ENCODE data around the gene HHIPL1. TPM values are rescaled to one million over a fixed set of nuclear protein-coding genes. Genes with fewer than 3 reads are reported as not detected.
A peak's percentile ranks its signal among the peaks of the same experiment; 100 is the strongest.
"Not testable (repeated sequence)": the region's sequence is repeated elsewhere in the genome, so short reads cannot be mapped to it uniquely, and the experiment has no call there.

Gene HHIPL1
- polyA plus RNA-seq, 2 of the 4 experiments (the other 2 are of a cell fraction), result 0.19 to 0.23 TPM

- TF ChIP-seq NR3C1 (IDR thresholded peaks at IDR 0.05) (no peak), ZC3H11A (IDR thresholded peaks at IDR 0.05) (no peak), SREBF2 (IDR thresholded peaks at IDR 0.05) (no peak), CHD4 (IDR thresholded peaks at IDR 0.05; ENCODE audit: borderline replicate concordance) (no peak)
- no peak overlapping the region for H3K27ac ChIP-seq
- DNase-seq (ENCODE audit: low read depth in 1 of 2, low spot score in 1 of 2) (no peak), FAIRE-seq (no peak), ATAC-seq (peak in 1 of 2 experiments; percentile 13; a peak in 2 of 6 replicates)
- H3K4me1 ChIP-seq, result peaks cover 9% of the 10 kb centered on the region; the same call in 2 of the 3 replicates
- ChIA-PET CTCF (interaction anchor here (0.9 kb wide), 1 partner anchor 23 kb away, joined by 3 read pairs; no protein-coding TSS in a partner anchor), POLR2A (no interaction called here)
- 81% methylated on average over 34 of the region's 58 CpGs for whole genome bisulfite sequencing (ENCODE audit: missing lambda C conversion rate)
- H3K4me3 ChIP-seq, result no peak overlapping the region
- no peak overlapping the region for H3K4me2 ChIP-seq
- no peaks in the 10 kb centered on the region for H3K9me3 ChIP-seq
These were observed 14.4 kb downstream of the HHIPL1 start for GRCh38 chr14:99659333-99659741.

- no peak for FAIRE-seq
- no peak overlapping the region for H3K4me3 ChIP-seq
- peaks cover 8% of the 10 kb centered on the region; the same call in 1 of the 3 replicates for H3K4me1 ChIP-seq
- H3K9me3 ChIP-seq, result no peaks in the 10 kb centered on the region
- no peak overlapping the region for H3K27ac ChIP-seq
- 93% methylated on average over 30 of the region's 37 CpGs for WGBS (ENCODE audit: missing lambda C conversion rate)
- DNase-seq (ENCODE audit: low read depth in 1 of 2, low spot score in 1 of 2), result no peak
- POLR2A ChIA-PET, result no interaction called here
- CTCF ChIA-PET, result no interaction called here
- ATAC-seq, result no peak
- no peak for TF ChIP-seq JUN (IDR thresholded peaks at IDR 0.05)
- no peak for TF ChIP-seq CHD4 (IDR thresholded peaks at IDR 0.05; ENCODE audit: borderline replicate concordance)
- TF ChIP-seq HDAC2 (IDR thresholded peaks at IDR 0.05), result no peak
- H3K4me2 ChIP-seq, result no peak overlapping the region
These were observed 15.2 kb downstream of the HHIPL1 start for GRCh38 chr14:99660006-99660566.

- WGBS (ENCODE audit: missing lambda C conversion rate), result 59% methylated on average over 4 of the region's 4 CpGs
- DNase-seq (ENCODE audit: low read depth in 1 of 2, low spot score in 1 of 2), result no peak
- ChIA-PET POLR2A (no interaction called here), CTCF (interaction anchor here (0.6 to 1.2 kb wide), 2 partner anchors 9 to 12 kb away, joined by 3 read pairs; no protein-coding TSS in a partner anchor)
- Histone ChIP-seq H3K4me2 (no peak overlapping the region), H3K4me1 (peaks cover 8% of the 10 kb centered on the region; the same call in 1 of the 3 replicates), H3K27ac (peak overlapping the region in 1 of 2 experiments; percentile 17; a peak in 1 of 6 replicates), H3K9me3 (no peaks in the 10 kb centered on the region), H3K4me3 (no peak overlapping the region)
- no peak for ATAC-seq
- FAIRE-seq, result no peak
- TF ChIP-seq BCL3 (IDR thresholded peaks at IDR 0.05), result no peak
These were observed 15.9 kb downstream of the HHIPL1 start for GRCh38 chr14:99660794-99661193.

- H3K4me1 ChIP-seq; DNase-seq (ENCODE audit: low read depth in 1 of 2, low spot score in 1 of 2); H3K4me3 ChIP-seq; H3K9me3 ChIP-seq; POLR2A ChIA-PET; ATAC-seq; H3K4me2 ChIP-seq; FAIRE-seq: not testable (repeated sequence)
- CTCF ChIA-PET, result interaction anchor here (0.6 to 1.2 kb wide), 3 partner anchors 9 to 142 kb away, joined by 3 read pairs; no protein-coding TSS in a partner anchor
- peak overlapping the region in 1 of 2 experiments; percentile 17; a peak in 1 of 6 replicates for H3K27ac ChIP-seq
These were observed 16.3 kb downstream of the HHIPL1 start for GRCh38 chr14:99661206-99661605.

- FAIRE-seq (no peak), DNase-seq (ENCODE audit: low read depth in 1 of 2, low spot score in 1 of 2) (no peak), ATAC-seq (no peak)
- Histone ChIP-seq H3K4me3 (no peak overlapping the region), H3K9me3 (no peaks in the 10 kb centered on the region), H3K4me1 (peaks cover 8% of the 10 kb centered on the region; the same call in 1 of the 3 replicates), H3K4me2 (no peak overlapping the region), H3K27ac (no peak overlapping the region)
- TF ChIP-seq HOXB13 (CRISPR knock-in tag; IDR thresholded peaks at IDR 0.05; ENCODE audit: low read depth), result no peak
- no peak for TF ChIP-seq ZNF302 (CRISPR knock-in tag; IDR thresholded peaks at IDR 0.05)
- TF ChIP-seq E2F6 (IDR thresholded peaks at IDR 0.05; ENCODE audit: borderline replicate concordance, low read depth), result no peak
- TF ChIP-seq ELK1 (IDR thresholded peaks at IDR 0.05; ENCODE audit: low read depth, low read length), result no peak
- TF ChIP-seq ATOH8 (CRISPR knock-in tag; IDR thresholded peaks at IDR 0.05; ENCODE audit: low read depth), result no peak
- TF ChIP-seq CBX2 (IDR thresholded peaks at IDR 0.05; ENCODE audit: borderline replicate concordance, low read depth), result no peak
- WGBS (ENCODE audit: missing lambda C conversion rate), result 77% methylated on average over 10 of the region's 10 CpGs
- CTCF ChIA-PET, result interaction anchor here (0.8 to 1.3 kb wide), 3 partner anchors 8 to 242 kb away, joined by 3 to 5 read pairs (median 4); no protein-coding TSS in a partner anchor
- POLR2A ChIA-PET, result no interaction called here
These were observed 17.9 kb downstream of the HHIPL1 start for GRCh38 chr14:99662846-99663245.
